Tibial nerve (tissue), 3 donors: ENCODE results near the gene FAM13A.

Experiments used
- POLR2A ChIP-seq, 2 donors: fragments of 450-650 bp; IDR thresholded peaks; one replicate each; pipeline ENCODE4 v1.6.1; 2017; ENCODE audit warnings: antibody characterized with exemption in 2 of 2, mild to moderate bottlenecking in 2 of 2, moderate library complexity in 2 of 2
- TF ChIP-seq, protein P1 (sequence below), 5 experiments: fragments of 200-600 bp in 3 of 5; fragments of 450-650 bp in 2 of 5; sonication (generic) in 3 of 5; IDR thresholded peaks; one replicate each; pipeline ENCODE4 v1.5.1; 2016 to 2019; ENCODE audit warnings: antibody characterized with exemption in 5 of 5, mild to moderate bottlenecking in 3 of 5, moderate library complexity in 2 of 5

DNA sequence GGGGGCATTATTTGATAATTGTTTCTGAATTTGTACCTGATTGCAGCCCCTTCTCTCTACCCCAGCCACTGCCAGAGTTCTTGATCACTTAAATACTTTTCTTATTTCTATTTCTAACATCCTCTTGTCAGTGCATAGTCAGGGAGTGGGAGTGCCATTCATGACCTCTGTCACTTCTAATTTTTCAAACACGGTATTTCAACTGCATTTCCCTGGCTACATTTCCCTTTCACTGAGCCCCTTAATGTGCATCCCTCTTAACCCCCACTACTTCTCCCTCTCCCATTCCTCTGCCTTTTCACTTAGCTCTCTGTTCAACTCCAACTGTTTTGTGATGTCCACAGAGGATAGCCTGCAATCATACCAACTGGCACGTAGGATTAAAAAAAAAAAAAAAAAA is 231.1 kb downstream of the FAM13A start:
- TF ChIP-seq, protein P1, sequence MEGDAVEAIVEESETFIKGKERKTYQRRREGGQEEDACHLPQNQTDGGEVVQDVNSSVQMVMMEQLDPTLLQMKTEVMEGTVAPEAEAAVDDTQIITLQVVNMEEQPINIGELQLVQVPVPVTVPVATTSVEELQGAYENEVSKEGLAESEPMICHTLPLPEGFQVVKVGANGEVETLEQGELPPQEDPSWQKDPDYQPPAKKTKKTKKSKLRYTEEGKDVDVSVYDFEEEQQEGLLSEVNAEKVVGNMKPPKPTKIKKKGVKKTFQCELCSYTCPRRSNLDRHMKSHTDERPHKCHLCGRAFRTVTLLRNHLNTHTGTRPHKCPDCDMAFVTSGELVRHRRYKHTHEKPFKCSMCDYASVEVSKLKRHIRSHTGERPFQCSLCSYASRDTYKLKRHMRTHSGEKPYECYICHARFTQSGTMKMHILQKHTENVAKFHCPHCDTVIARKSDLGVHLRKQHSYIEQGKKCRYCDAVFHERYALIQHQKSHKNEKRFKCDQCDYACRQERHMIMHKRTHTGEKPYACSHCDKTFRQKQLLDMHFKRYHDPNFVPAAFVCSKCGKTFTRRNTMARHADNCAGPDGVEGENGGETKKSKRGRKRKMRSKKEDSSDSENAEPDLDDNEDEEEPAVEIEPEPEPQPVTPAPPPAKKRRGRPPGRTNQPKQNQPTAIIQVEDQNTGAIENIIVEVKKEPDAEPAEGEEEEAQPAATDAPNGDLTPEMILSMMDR (IDR thresholded peaks at IDR 0.05) = no peak
- no peak for TF ChIP-seq POLR2A (IDR thresholded peaks at IDR 0.05)
